Activated T-helper 1 cell treated with anti-CD3 and anti-CD28 coated beads, Interleukin-12 subunit alpha, Interleukin-12 subunit beta, Interleukin-2, Interleukin-4 antibody, amounts not matched to agents 30 ng/mL and 10 ng/mL and 1 ng/mL, durations not matched to agents 14 hours and 24 hours and 36 hours (primary cell): Measurements from ENCODE around the gene RPL10. TPM values are rescaled to one million over a fixed set of nuclear protein-coding genes. Genes with fewer than 3 reads are reported as not detected.
A peak's percentile ranks its signal among the peaks of the same experiment; 100 is the strongest.

Source experiments
- DNase-seq: peaks from one replicate; pipeline ENCODE4 v3.0.0; 2021; ENCODE audit warnings: low spot score
- H3K27ac Mint-ChIP-seq: one replicate; pipeline ENCODE4 v1.8.0; 2021; ENCODE audit warnings: mild to moderate bottlenecking, mixed read lengths
- H3K27me3 Mint-ChIP-seq: one replicate; pipeline ENCODE4 v1.8.0; 2022; ENCODE audit warnings: mild to moderate bottlenecking, moderate library complexity, mixed read lengths; ENCODE audit not compliant: insufficient read depth
- H3K36me3 Mint-ChIP-seq: one replicate; pipeline ENCODE4 v1.8.0; 2021; ENCODE audit warnings: low read depth, mixed read lengths
- H3K4me1 Mint-ChIP-seq: one replicate; pipeline ENCODE4 v1.8.0; 2021; ENCODE audit warnings: low read depth, mixed read lengths
- H3K4me3 Mint-ChIP-seq: one replicate; pipeline ENCODE4 v1.8.0; 2021; ENCODE audit warnings: mild to moderate bottlenecking, moderate library complexity, mixed read lengths
- H3K9me3 Mint-ChIP-seq: one replicate; pipeline ENCODE4 v1.8.0; 2021; ENCODE audit warnings: mixed read lengths
- intact Hi-C: fragments of 100-400 bp; cut with micrococcal nuclease; formaldehyde crosslinking; loops from one replicate; pipeline ENCODE4 v1.15.1; 2024
- total RNA-seq: library from RNA; stranded (reverse); gene quantifications from 2 replicates; pipeline ENCODE4 v1.2.3, GENCODE V29; 2022

Gene RPL10
- total RNA-seq, 1 donor from 2014 or later, result 2,261 TPM

GRCh38 chrX:154401918-154402621 is 3.9 kb downstream of the RPL10 start:
- H3K4me3 Mint-ChIP-seq, result no peak overlapping the region
- peaks cover 8% of the 10 kb centered on the region for H3K4me1 Mint-ChIP-seq
- peaks cover 20% of the 10 kb centered on the region for H3K36me3 Mint-ChIP-seq
- no peaks in the 10 kb centered on the region for H3K27me3 Mint-ChIP-seq
- DNase-seq, result no peak
- H3K9me3 Mint-ChIP-seq, result no peaks in the 10 kb centered on the region
- peak overlapping the region; percentile 34 for H3K27ac Mint-ChIP-seq
- intact Hi-C loops, result no loop called here

GRCh38 chrX:154402622-154403127 is 4.5 kb downstream of the RPL10 start:
- Mint-ChIP-seq H3K27me3 (no peaks in the 10 kb centered on the region), H3K27ac (peak overlapping the region; percentile 34), H3K9me3 (no peaks in the 10 kb centered on the region), H3K36me3 (peaks cover 20% of the 10 kb centered on the region), H3K4me1 (peaks cover 8% of the 10 kb centered on the region), H3K4me3 (no peak overlapping the region)
- intact Hi-C loops, result no loop called here
- DNase-seq, result no peak

GRCh38 chrX:154403192-154403591 is 5.0 kb downstream of the RPL10 start:
- Mint-ChIP-seq H3K4me1 (peaks cover 7% of the 10 kb centered on the region), H3K27me3 (no peaks in the 10 kb centered on the region), H3K4me3 (no peak overlapping the region), H3K36me3 (peaks cover 17% of the 10 kb centered on the region), H3K9me3 (no peaks in the 10 kb centered on the region), H3K27ac (no peak overlapping the region)
- no peak for DNase-seq
- intact Hi-C loops, result no loop called here

GRCh38 chrX:154403858-154404257 is 5.7 kb downstream of the RPL10 start:
- intact Hi-C loops, result no loop called here
- H3K27ac Mint-ChIP-seq, result no peak overlapping the region
- no peak overlapping the region for H3K4me3 Mint-ChIP-seq
- peaks cover 14% of the 10 kb centered on the region for H3K36me3 Mint-ChIP-seq
- peaks cover 7% of the 10 kb centered on the region for H3K4me1 Mint-ChIP-seq
- no peaks in the 10 kb centered on the region for H3K9me3 Mint-ChIP-seq
- H3K27me3 Mint-ChIP-seq, result no peaks in the 10 kb centered on the region
- no peak for DNase-seq

GRCh38 chrX:154404625-154405192 is 6.5 kb downstream of the RPL10 start:
- DNase-seq, result no peak
- H3K27ac Mint-ChIP-seq, result no peak overlapping the region
- H3K27me3 Mint-ChIP-seq, result no peaks in the 10 kb centered on the region
- peaks cover 7% of the 10 kb centered on the region for H3K4me1 Mint-ChIP-seq
- intact Hi-C loops, result no loop called here
- no peaks in the 10 kb centered on the region for H3K9me3 Mint-ChIP-seq
- H3K4me3 Mint-ChIP-seq, result no peak overlapping the region
- H3K36me3 Mint-ChIP-seq, result peaks cover 5% of the 10 kb centered on the region

- Mint-ChIP-seq H3K9me3 (no peaks in the 10 kb centered on the region), H3K36me3 (peaks cover 6% of the 10 kb centered on the region), H3K27ac (peak overlapping the region; percentile 44), H3K4me1 (peaks cover 12% of the 10 kb centered on the region), H3K27me3 (no peaks in the 10 kb centered on the region), H3K4me3 (peak overlapping the region; percentile 75)
- DNase-seq, result no peak
- intact Hi-C loops, result no loop called here
Observed at GRCh38 chrX:154408659-154409221, 10.6 kb downstream of the RPL10 start.

GRCh38 chrX:154409222-154409871 is 11.2 kb downstream of the RPL10 start, which contains the start of gene DNASE1L1:
Gene DNASE1L1 (minus strand): TSS chrX:154409254. CDS start chrX:154405568, 3,686 bp downstream.
- Mint-ChIP-seq H3K36me3 (peaks cover 6% of the 10 kb centered on the region), H3K4me1 (peaks cover 12% of the 10 kb centered on the region), H3K4me3 (peak within 1 kb of the TSS; percentile 75), H3K27me3 (no peaks in the 10 kb centered on the region), H3K27ac (peak within 1 kb of the TSS; percentile 44), H3K9me3 (no peaks in the 10 kb centered on the region)
- DNase-seq, result no peak
- intact Hi-C loops, result no loop called here

GRCh38 chrX:154411981-154412340 is 13.8 kb downstream of the RPL10 start:
- intact Hi-C loops, result loop anchor here (1.0 to 5.0 kb wide), 6 partner anchors 16 to 315 kb away; partner anchors contain the start of genes ATP6AP1, LAGE3, MECP2 and SLC10A3
- H3K27ac Mint-ChIP-seq, result peak overlapping the region; percentile 86

GRCh38 chrX:154412468-154412867 is 14.3 kb downstream of the RPL10 start:
- DNase-seq, result no peak
- Mint-ChIP-seq H3K27me3 (no peaks in the 10 kb centered on the region), H3K4me1 (peaks cover 12% of the 10 kb centered on the region), H3K27ac (peak overlapping the region; percentile 86), H3K4me3 (peak overlapping the region; percentile 83), H3K36me3 (peaks cover 10% of the 10 kb centered on the region), H3K9me3 (no peaks in the 10 kb centered on the region)
- intact Hi-C loops, result loop anchor here (1.0 to 5.0 kb wide), 4 partner anchors 16 to 315 kb away; partner anchors contain the start of genes ATP6AP1, LAGE3 and MECP2

More at GRCh38 chrX:154411981-154412340, 13.8 kb downstream of the RPL10 start:
- Mint-ChIP-seq H3K36me3 (peaks cover 10% of the 10 kb centered on the region), H3K4me1 (peaks cover 12% of the 10 kb centered on the region), H3K4me3 (peak overlapping the region; percentile 83), H3K9me3 (no peaks in the 10 kb centered on the region), H3K27me3 (no peaks in the 10 kb centered on the region)
- peak; percentile 40 for DNase-seq

- intact Hi-C loops, result loop anchor here (5.0 kb wide), 2 partner anchors 64 to 316 kb away; partner anchors contain the start of genes LAGE3 and MECP2
- no peak for DNase-seq
- Mint-ChIP-seq H3K27ac (peak overlapping the region; percentile 86), H3K4me1 (peaks cover 12% of the 10 kb centered on the region), H3K9me3 (no peaks in the 10 kb centered on the region), H3K36me3 (peaks cover 10% of the 10 kb centered on the region), H3K4me3 (peak overlapping the region; percentile 83), H3K27me3 (no peaks in the 10 kb centered on the region)
Observed at GRCh38 chrX:154413142-154413541, 15.0 kb downstream of the RPL10 start.

GRCh38 chrX:154417157-154417556 is 19.0 kb downstream of the RPL10 start:
- H3K27me3 Mint-ChIP-seq, result no peaks in the 10 kb centered on the region
- no peak for DNase-seq
- no peak overlapping the region for H3K27ac Mint-ChIP-seq
- peaks cover 5% of the 10 kb centered on the region for H3K4me1 Mint-ChIP-seq
- H3K4me3 Mint-ChIP-seq, result no peak overlapping the region
- intact Hi-C loops, result no loop called here
- no peaks in the 10 kb centered on the region for H3K9me3 Mint-ChIP-seq
- H3K36me3 Mint-ChIP-seq, result peaks cover 10% of the 10 kb centered on the region

- H3K9me3 Mint-ChIP-seq, result no peaks in the 10 kb centered on the region
- H3K27ac Mint-ChIP-seq, result no peak overlapping the region
- DNase-seq, result no peak
- intact Hi-C loops, result no loop called here
- peaks cover 8% of the 10 kb centered on the region for H3K36me3 Mint-ChIP-seq
- no peaks in the 10 kb centered on the region for H3K4me1 Mint-ChIP-seq
- no peak overlapping the region for H3K4me3 Mint-ChIP-seq
- H3K27me3 Mint-ChIP-seq, result no peaks in the 10 kb centered on the region
Observed at GRCh38 chrX:154419189-154419588, 21.0 kb downstream of the RPL10 start.
